ENCODE measurements around the gene YJU2.
"Not testable (repeated sequence)": the region's sequence is repeated elsewhere in the genome, so short reads cannot be mapped to it uniquely, and the experiment has no call there.

Gene YJU2

GRCh38 chr19:4279530-4280422, 32.9 kb downstream of the YJU2 start:
- POLR2A ChIA-PET, result no interaction called here
- TF ChIP-seq CTCF (IDR thresholded peaks at IDR 0.05; ENCODE audit: insufficient read depth, low read length, missing control alignments), result no peak
- H3K4me3 ChIP-seq (ENCODE audit: low read depth, low read length), result no peak overlapping the region
- CTCF ChIA-PET, result interaction anchor here (1.2 to 8.0 kb wide), 2 partner anchors 12 to 25 kb away, joined by 3 to 77 read pairs; no protein-coding TSS in a partner anchor
- DNase-seq (ENCODE audit: low read depth, low spot score), result no peak

GRCh38 chr19:4284176-4284958, 37.5 kb downstream of the YJU2 start:
- no peak for DNase-seq (ENCODE audit: low read depth, low spot score)
- ChIA-PET CTCF (interaction anchor here (1.0 to 1.3 kb wide), 2 partner anchors 14 to 16 kb away, joined by 3 read pairs; no protein-coding TSS in a partner anchor), POLR2A (no interaction called here)
- no peak for TF ChIP-seq CTCF (IDR thresholded peaks at IDR 0.05; ENCODE audit: insufficient read depth, low read length, missing control alignments)
- no peak overlapping the region for H3K4me3 ChIP-seq (ENCODE audit: low read depth, low read length)

- H3K4me3 ChIP-seq (ENCODE audit: low read depth, low read length), result no peak overlapping the region
- ChIA-PET CTCF (interaction anchor here (1.0 to 1.3 kb wide), 2 partner anchors 13 to 17 kb away, joined by 3 read pairs; no protein-coding TSS in a partner anchor), POLR2A (no interaction called here)
- no peak for DNase-seq (ENCODE audit: low read depth, low spot score)
- no peak for TF ChIP-seq CTCF (IDR thresholded peaks at IDR 0.05; ENCODE audit: insufficient read depth, low read length, missing control alignments)
Observed at GRCh38 chr19:4284974-4285373, 38.1 kb downstream of the YJU2 start.

- POLR2A ChIA-PET; CTCF ChIA-PET; DNase-seq (ENCODE audit: low read depth, low spot score); H3K4me3 ChIP-seq (ENCODE audit: low read depth, low read length): not testable (repeated sequence)
Observed at GRCh38 chr19:4286141-4286540, 39.3 kb downstream of the YJU2 start.

GRCh38 chr19:4288091-4288777, 41.4 kb downstream of the YJU2 start:
- no peak for TF ChIP-seq CTCF (IDR thresholded peaks at IDR 0.05; ENCODE audit: insufficient read depth, low read length, missing control alignments)
- ChIA-PET POLR2A (no interaction called here), CTCF (interaction anchor here (1.0 to 1.6 kb wide), 2 partner anchors 11 to 20 kb away, joined by 3 to 4 read pairs; no protein-coding TSS in a partner anchor)
- no peak overlapping the region for H3K4me3 ChIP-seq (ENCODE audit: low read depth, low read length)
- no peak for DNase-seq (ENCODE audit: low read depth, low spot score)

GRCh38 chr19:4291184-4291732, 44.4 kb downstream of the YJU2 start:
- POLR2A ChIA-PET, result interaction anchor here (0.6 kb wide), 1 partner anchor 26 kb away, joined by 3 read pairs; no protein-coding TSS in a partner anchor
- no peak for TF ChIP-seq CTCF (IDR thresholded peaks at IDR 0.05; ENCODE audit: insufficient read depth, low read length, missing control alignments)
- CTCF ChIA-PET, result no interaction called here
- no peak overlapping the region for H3K4me3 ChIP-seq (ENCODE audit: low read depth, low read length)
- DNase-seq (ENCODE audit: low read depth, low spot score), result no peak

All from AG04449 (cell line).